HCT116 (cell line): Measurements from ENCODE around the gene LMO7. TPM values are rescaled to one million over a fixed set of nuclear protein-coding genes. Genes with fewer than 3 reads are reported as not detected.

ENCODE experiments used
- ATAC-seq: fragments of 200-7000 bp; cut with Tn5 transposase; 2 replicates; pipeline ENCODE4 v1.9.1; 2020; ENCODE audit warnings: mild to moderate bottlenecking, moderate library complexity
- BruUV-seq: library from RNA; stranded (reverse); fragments of 400-500 nt; replicated peaks from 2 replicates; lab custom pipeline; 2021; lab: Mats Ljungman, UMichigan
- CTCF ChIA-PET: fragments of 300-600 bp; sonication (Branson Sonifier 250); formaldehyde crosslinking; loops from one replicate; lab custom pipeline; 2021; ENCODE audit warnings: antibody characterized with exemption; lab: Charles Lee
- POLR2A ChIA-PET: fragments of 300-600, 350-600 bp; sonication (Branson Sonifier 250); formaldehyde crosslinking; loops from one replicate; lab custom pipeline; 2021; ENCODE audit warnings: antibody characterized with exemption; lab: Charles Lee
- RAD21 ChIA-PET, 2 experiments: fragments of 300-600 bp; sonication (Branson Sonifier 250); formaldehyde crosslinking; loops; one replicate each; lab custom pipeline; 2023; ENCODE audit warnings: low total read pairs in 2 of 2; ENCODE audit not compliant: uncharacterized antibody in 2 of 2, unreplicated experiment in 2 of 2, low non-redundant PET in 1 of 2; lab: Charles Lee
- DNase-seq: peaks from one replicate; pipeline ENCODE4 v3.0.0-alpha.2; 2010; ENCODE audit warnings: low read depth, low spot score
- H2AFZ ChIP-seq: fragments of 200-600 bp; shearing (Covaris generic), sonication (generic); 2 replicates; pipeline ENCODE4 v1.6.1; 2017; ENCODE audit warnings: low read depth, mixed run types, mixed read lengths, antibody characterized with exemption, low read length; ENCODE audit not compliant: poor library complexity, severe bottlenecking
- H3K27ac ChIP-seq: 2 replicates; pipeline ENCODE4 v1.5.1; 2012; ENCODE audit warnings: low read depth, low read length
- H3K27me3 ChIP-seq: fragments of 200-600 bp; sonication (generic); 2 replicates; pipeline ENCODE4 v1.6.1; 2016; ENCODE audit warnings: mixed run types, low read length, mixed read lengths; ENCODE audit not compliant: insufficient read depth
- H3K36me3 ChIP-seq, 2 experiments: fragments of 200-500 bp in 1 of 2; fragments of 200-600 bp in 1 of 2; sonication (Bioruptor generic) in 1 of 2; sonication (generic) in 1 of 2; 2 replicates each; pipeline versions ENCODE4 v1.5.1 to v1.6.1; 2014 to 2016; ENCODE audit warnings: low read length in 2 of 2, inconsistent platforms in 1 of 2, mixed read lengths in 1 of 2, mixed run types in 1 of 2; ENCODE audit not compliant: insufficient read depth in 2 of 2, control insufficient read depth in 1 of 2
- H3K4me1 ChIP-seq, 2 experiments: fragments of 200-600 bp in 1 of 2; sonication (generic) in 1 of 2; 2 replicates each; pipeline versions ENCODE4 v1.5.1 to v1.6.1; 2012 to 2017; ENCODE audit warnings: low read length in 2 of 2, inconsistent platforms in 1 of 2, mild to moderate bottlenecking in 1 of 2, mixed read lengths in 1 of 2, mixed run types in 1 of 2, moderate library complexity in 1 of 2; ENCODE audit not compliant: insufficient read depth in 2 of 2, control insufficient read depth in 1 of 2
- H3K4me2 ChIP-seq: fragments of 200-600 bp; sonication (generic); 2 replicates; pipeline ENCODE4 v1.6.1; 2017; ENCODE audit warnings: mixed run types, low read length, mixed read lengths
- H3K4me3 ChIP-seq, 2 experiments: fragments of 200-600 bp in 1 of 2; sonication (generic) in 1 of 2; replicated peaks in 1 of 2; 2 replicates each; pipeline ENCODE4 v1.5.1; 2011 to 2016; ENCODE audit warnings: low read length in 2 of 2, control low read depth in 1 of 2, low read depth in 1 of 2, mild to moderate bottlenecking in 1 of 2, mixed read lengths in 1 of 2, mixed run types in 1 of 2
- H3K79me2 ChIP-seq: fragments of 200-600 bp; sonication (generic); 2 replicates; pipeline ENCODE4 v1.6.1; 2017; ENCODE audit warnings: mild to moderate bottlenecking, mixed run types, low read length, moderate library complexity, mixed read lengths; ENCODE audit not compliant: insufficient read depth
- H3K9ac ChIP-seq: fragments of 200-600 bp; sonication (generic); 2 replicates; pipeline ENCODE4 v1.6.1; 2016; ENCODE audit warnings: low read length, mixed read lengths
- H3K9me2 ChIP-seq: fragments of 200-600 bp; sonication (generic), shearing (Covaris generic); 2 replicates; pipeline ENCODE4 v1.6.1; 2017; ENCODE audit warnings: mixed run types, mild to moderate bottlenecking, moderate library complexity; ENCODE audit not compliant: insufficient read depth
- H3K9me3 ChIP-seq, 2 experiments: fragments of 200-500 bp in 1 of 2; fragments of 200-600 bp in 1 of 2; sonication (Bioruptor generic) in 1 of 2; sonication (generic) in 1 of 2; 2 replicates each; pipeline ENCODE4 v1.6.1; 2014 to 2017; ENCODE audit warnings: low read length in 2 of 2, mixed read lengths in 2 of 2, inconsistent platforms in 1 of 2, low read depth in 1 of 2, mild to moderate bottlenecking in 1 of 2, mixed run types in 1 of 2, moderate library complexity in 1 of 2; ENCODE audit not compliant: control insufficient read depth in 1 of 2, insufficient read depth in 1 of 2
- H4K20me1 ChIP-seq: fragments of 200-600 bp; sonication (generic), shearing (Covaris generic); 2 replicates; pipeline ENCODE4 v1.6.1; 2017; ENCODE audit warnings: mixed run types, mild to moderate bottlenecking, moderate library complexity; ENCODE audit not compliant: insufficient read depth
- CBX3 ChIP-seq: IDR thresholded peaks from 2 replicates; pipeline ENCODE4 v1.6.1; 2012; ENCODE audit warnings: low read depth
- CEBPB ChIP-seq: IDR thresholded peaks from 2 replicates; pipeline ENCODE4 v1.6.1; 2012; ENCODE audit warnings: low read depth
- ELF1 ChIP-seq: IDR thresholded peaks from 2 replicates; pipeline ENCODE4 v1.6.1; 2012; ENCODE audit warnings: low read depth, borderline replicate concordance
- EZH2phosphoT487 ChIP-seq: fragments of 200-600 bp; IDR thresholded peaks from 2 replicates; pipeline ENCODE4 v1.6.1; 2018; ENCODE audit warnings: antibody characterized with exemption, borderline replicate concordance
- FOSL1 ChIP-seq: IDR thresholded peaks from 2 replicates; pipeline ENCODE4 v1.6.1; 2012; ENCODE audit warnings: low read depth
- MAX ChIP-seq: IDR thresholded peaks from 2 replicates; pipeline ENCODE4 v1.6.1; 2012
- POLR2AphosphoS5 ChIP-seq: IDR thresholded peaks from 2 replicates; pipeline ENCODE4 v1.6.1; 2011; ENCODE audit warnings: mild to moderate bottlenecking, low read depth, low read length, moderate library complexity
- RAD21 ChIP-seq: IDR thresholded peaks from 2 replicates; pipeline ENCODE4 v1.6.1; 2012; ENCODE audit warnings: low read depth, mild to moderate bottlenecking
- REST ChIP-seq: IDR thresholded peaks from 2 replicates; pipeline ENCODE4 v1.6.1; 2012; ENCODE audit warnings: low read depth
- SRF ChIP-seq: IDR thresholded peaks from 2 replicates; pipeline ENCODE4 v1.6.1; 2012; ENCODE audit warnings: low read depth
- TCF7L2 ChIP-seq: IDR thresholded peaks from 2 replicates; pipeline ENCODE4 v1.7.0; 2011; ENCODE audit warnings: borderline replicate concordance, inconsistent platforms; ENCODE audit not compliant: insufficient read depth, insufficient read length; ENCODE audit errors: extremely low read depth
- YY1 ChIP-seq: IDR thresholded peaks from 2 replicates; pipeline ENCODE4 v1.6.1; 2011; ENCODE audit warnings: low read length, low read depth, moderate library complexity, mild to moderate bottlenecking; ENCODE audit not compliant: insufficient replicate concordance; ENCODE audit errors: extremely low read depth
- ZBTB33 ChIP-seq: IDR thresholded peaks from 2 replicates; pipeline ENCODE4 v1.6.1; 2011; ENCODE audit warnings: mild to moderate bottlenecking, low read length, moderate library complexity; ENCODE audit not compliant: insufficient replicate concordance; ENCODE audit errors: extremely low read depth
- ZNF274 ChIP-seq: fragments of 200-500 bp; sonication (Bioruptor generic); IDR thresholded peaks from 2 replicates; pipeline ENCODE4 v1.6.1; 2014; ENCODE audit warnings: mild to moderate bottlenecking, low read depth, low read length, inconsistent platforms
- intact Hi-C: fragments of 100-400 bp; cut with micrococcal nuclease; formaldehyde crosslinking; loops from 2 replicates; pipeline ENCODE4 v1.10.0; 2022
- total RNA-seq: library from RNA; stranded (reverse); gene quantifications from one replicate; pipeline ENCODE4 v1.2.1, GENCODE V29; 2021; ENCODE audit not compliant: unreplicated experiment

LMO7 gene
- total RNA-seq, 1 experiment from 2014 or later = 8.1 TPM

GRCh38 chr13:75637181-75637750 lies 1.1 kb downstream of the LMO7 start:
- BruUV-seq = no TSS peak
- Histone ChIP-seq H3K79me2 (no peaks in the 10 kb centered on the region), H2AFZ (no peak overlapping the region), H3K9me3 (no peaks in the 10 kb centered on the region), H3K27ac (no peak overlapping the region), H3K9me2 (no peaks in the 10 kb centered on the region), H3K27me3 (no peaks in the 10 kb centered on the region), H4K20me1 (no peaks in the 10 kb centered on the region), H3K9ac (no peak overlapping the region)
- POLR2A ChIA-PET = no interaction called here
- ATAC-seq = no peak
- TF ChIP-seq ELF1 (no peak), SRF (no peak), ZBTB33 (no peak), CBX3 (no peak), RAD21 (no peak), MAX (no peak), EZH2phosphoT487 (no peak), TCF7L2 (no peak), FOSL1 (no peak), ZNF274 (no peak), REST (no peak), POLR2AphosphoS5 (no peak), CEBPB (no peak), YY1 (no peak)
- TF ChIP-seq, all 23 proteins: peak for 0
- H3K4me1 ChIP-seq = peaks cover 5 to 14% of the 10 kb centered on the region in 2 experiments; a peak in 3 of 4 replicates
- H3K36me3 ChIP-seq = no peaks in the 10 kb centered on the region
- CTCF ChIA-PET = no interaction called here
- intact Hi-C loops = no loop called here
- RAD21 ChIA-PET = no interaction called here
- no peak overlapping the region for H3K4me2 ChIP-seq
- no peak for DNase-seq
- no peak overlapping the region for H3K4me3 ChIP-seq
